Liver (tissue), 3 donors: Measurements from ENCODE around the gene RBMS2.

Experiments used
- ATF3 ChIP-seq: IDR thresholded peaks from 2 replicates; pipeline ENCODE4 v1.6.1; 2016; ENCODE audit warnings: antibody characterized with exemption
- CTCF ChIP-seq: fragments of 150-350 bp; IDR thresholded peaks from 2 replicates; pipeline ENCODE4 v1.5.1; 2017; ENCODE audit warnings: improper control_type of control experiment, low read depth, low read length; ENCODE audit not compliant: missing input control
- NR2F2 ChIP-seq: IDR thresholded peaks from 2 replicates; pipeline ENCODE4 v1.6.1; 2016; ENCODE audit warnings: antibody characterized with exemption
- RAD21 ChIP-seq, 2 donors: IDR thresholded peaks; 2 replicates each; pipeline ENCODE4 v1.6.1; 2016; ENCODE audit warnings: antibody characterized with exemption in 2 of 2, mild to moderate bottlenecking in 2 of 2
- SP1 ChIP-seq: IDR thresholded peaks from 2 replicates; pipeline ENCODE4 v1.6.1; 2018; ENCODE audit warnings: antibody characterized with exemption, mild to moderate bottlenecking
- TAF1 ChIP-seq: conservative IDR thresholded peaks from 2 replicates; pipeline ENCODE4 v1.6.1; 2016; ENCODE audit warnings: antibody characterized with exemption, mild to moderate bottlenecking
- TF ChIP-seq, protein P1 (sequence below): IDR thresholded peaks from 2 replicates; pipeline ENCODE4 v1.6.1; 2016; ENCODE audit warnings: antibody characterized with exemption
- donor health status: healthy.
- donor health status: healthy.

GRCh38 chr12:56585098-56585497 lies 63.5 kb downstream of the RBMS2 start:
- TF ChIP-seq SP1 (no peak), RAD21 (IDR thresholded peaks at IDR 0.05) (no peak), TAF1 (no peak), CTCF (no peak), NR2F2 (no peak), ATF3 (no peak)
- TF ChIP-seq, protein P1, sequence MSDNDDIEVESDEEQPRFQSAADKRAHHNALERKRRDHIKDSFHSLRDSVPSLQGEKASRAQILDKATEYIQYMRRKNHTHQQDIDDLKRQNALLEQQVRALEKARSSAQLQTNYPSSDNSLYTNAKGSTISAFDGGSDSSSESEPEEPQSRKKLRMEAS: no peak
